ENCODE results near the gene SP3. TPM values are rescaled to one million over a fixed set of nuclear protein-coding genes. Genes with fewer than 3 reads are reported as not detected.

SP3 gene
- total and polyA plus RNA-seq, 4 donors: 45.9 to 153 (median 94.6) TPM

GRCh38 chr2:173940208-173941020 lies 24.8 kb downstream of the SP3 start:
- 90% methylated on average over 5 of the region's 5 CpGs for WGBS (ENCODE audit: insufficient coverage)
- Histone ChIP-seq H3K4me3 (ENCODE audit: low read depth, low read length) (no peak overlapping the region), H3K36me3 (ENCODE audit: control insufficient read depth, insufficient read depth, low read length) (no peaks in the 10 kb centered on the region), H3K4me1 (ENCODE audit: control insufficient read depth, insufficient read depth, low read length) (peaks cover 3% of the 10 kb centered on the region), H3K27ac (ENCODE audit: low read depth, low read length) (no peak overlapping the region), H3K9me3 (ENCODE audit: control insufficient read depth, insufficient read depth, low read length) (no peaks in the 10 kb centered on the region), H3K27me3 (ENCODE audit: control insufficient read depth, insufficient read depth, low read length) (no peaks in the 10 kb centered on the region)
- DNase-seq (ENCODE audit: low read depth in 4 of 6, low spot score in 6 of 6): no peak

- WGBS (ENCODE audit: insufficient coverage): no CpG with 5 or more reads among the region's 2 CpGs
- Histone ChIP-seq H3K9me3 (ENCODE audit: control insufficient read depth, insufficient read depth, low read length) (no peaks in the 10 kb centered on the region), H3K36me3 (ENCODE audit: control insufficient read depth, insufficient read depth, low read length) (no peaks in the 10 kb centered on the region), H3K4me1 (ENCODE audit: control insufficient read depth, insufficient read depth, low read length) (peaks cover 3% of the 10 kb centered on the region), H3K4me3 (ENCODE audit: low read depth, low read length) (no peak overlapping the region), H3K27ac (ENCODE audit: low read depth, low read length) (no peak overlapping the region), H3K27me3 (ENCODE audit: control insufficient read depth, insufficient read depth, low read length) (no peaks in the 10 kb centered on the region)
- no peak for DNase-seq (ENCODE audit: low read depth in 4 of 6, low spot score in 6 of 6)
Observed at GRCh38 chr2:173938700-173939384, 26.3 kb downstream of the SP3 start.

GRCh38 chr2:173935305-173935704 lies 29.9 kb downstream of the SP3 start:
- WGBS (ENCODE audit: insufficient coverage): 67% methylated on average over 1 of the region's 1 CpG
- peaks cover 7% of the 10 kb centered on the region for H3K36me3 ChIP-seq (ENCODE audit: control insufficient read depth, insufficient read depth, low read length)
- no peak overlapping the region for H3K4me3 ChIP-seq (ENCODE audit: low read depth, low read length)
- no peaks in the 10 kb centered on the region for H3K27me3 ChIP-seq (ENCODE audit: control insufficient read depth, insufficient read depth, low read length)
- no peak overlapping the region for H3K27ac ChIP-seq (ENCODE audit: low read depth, low read length)
- no peak for DNase-seq (ENCODE audit: low read depth in 4 of 6, low spot score in 6 of 6)
- no peaks in the 10 kb centered on the region for H3K9me3 ChIP-seq (ENCODE audit: control insufficient read depth, insufficient read depth, low read length)
- H3K4me1 ChIP-seq (ENCODE audit: control insufficient read depth, insufficient read depth, low read length): peaks cover 3% of the 10 kb centered on the region

GRCh38 chr2:173934895-173935294 lies 30.3 kb downstream of the SP3 start:
- 88% methylated on average over 3 of the region's 5 CpGs for WGBS (ENCODE audit: insufficient coverage)
- H3K27ac ChIP-seq (ENCODE audit: low read depth, low read length): no peak overlapping the region
- H3K4me1 ChIP-seq (ENCODE audit: control insufficient read depth, insufficient read depth, low read length): peaks cover 3% of the 10 kb centered on the region
- H3K27me3 ChIP-seq (ENCODE audit: control insufficient read depth, insufficient read depth, low read length): no peaks in the 10 kb centered on the region
- H3K4me3 ChIP-seq (ENCODE audit: low read depth, low read length): no peak overlapping the region
- DNase-seq (ENCODE audit: low read depth in 4 of 6, low spot score in 6 of 6): no peak
- peaks cover 7% of the 10 kb centered on the region for H3K36me3 ChIP-seq (ENCODE audit: control insufficient read depth, insufficient read depth, low read length)
- H3K9me3 ChIP-seq (ENCODE audit: control insufficient read depth, insufficient read depth, low read length): no peaks in the 10 kb centered on the region

- H3K36me3 ChIP-seq (ENCODE audit: control insufficient read depth, insufficient read depth, low read length): peaks cover 7% of the 10 kb centered on the region
- WGBS (ENCODE audit: insufficient coverage): no CpG with 5 or more reads among the region's 2 CpGs
- H3K9me3 ChIP-seq (ENCODE audit: control insufficient read depth, insufficient read depth, low read length): no peaks in the 10 kb centered on the region
- peaks cover 3% of the 10 kb centered on the region for H3K4me1 ChIP-seq (ENCODE audit: control insufficient read depth, insufficient read depth, low read length)
- H3K4me3 ChIP-seq (ENCODE audit: low read depth, low read length): no peak overlapping the region
- H3K27me3 ChIP-seq (ENCODE audit: control insufficient read depth, insufficient read depth, low read length): no peaks in the 10 kb centered on the region
- no peak for DNase-seq (ENCODE audit: low read depth in 4 of 6, low spot score in 6 of 6)
- H3K27ac ChIP-seq (ENCODE audit: low read depth, low read length): no peak overlapping the region
Observed at GRCh38 chr2:173931751-173932150, 33.4 kb downstream of the SP3 start.

GRCh38 chr2:173929441-173929840 lies 35.7 kb downstream of the SP3 start:
- H3K27ac ChIP-seq (ENCODE audit: low read depth, low read length): no peak overlapping the region
- H3K27me3 ChIP-seq (ENCODE audit: control insufficient read depth, insufficient read depth, low read length): no peaks in the 10 kb centered on the region
- peaks cover 7% of the 10 kb centered on the region for H3K36me3 ChIP-seq (ENCODE audit: control insufficient read depth, insufficient read depth, low read length)
- no CpG with 5 or more reads among the region's 1 CpG for WGBS (ENCODE audit: insufficient coverage)
- no peak for DNase-seq (ENCODE audit: low read depth in 4 of 6, low spot score in 6 of 6)
- no peak overlapping the region for H3K4me3 ChIP-seq (ENCODE audit: low read depth, low read length)
- H3K4me1 ChIP-seq (ENCODE audit: control insufficient read depth, insufficient read depth, low read length): no peaks in the 10 kb centered on the region
- no peaks in the 10 kb centered on the region for H3K9me3 ChIP-seq (ENCODE audit: control insufficient read depth, insufficient read depth, low read length)

GRCh38 chr2:173926875-173927274 lies 38.3 kb downstream of the SP3 start:
- Histone ChIP-seq H3K4me3 (ENCODE audit: low read depth, low read length) (no peak overlapping the region), H3K9me3 (ENCODE audit: control insufficient read depth, insufficient read depth, low read length) (no peaks in the 10 kb centered on the region), H3K4me1 (ENCODE audit: control insufficient read depth, insufficient read depth, low read length) (no peaks in the 10 kb centered on the region), H3K27ac (ENCODE audit: low read depth, low read length) (no peak overlapping the region), H3K27me3 (ENCODE audit: control insufficient read depth, insufficient read depth, low read length) (no peaks in the 10 kb centered on the region), H3K36me3 (ENCODE audit: control insufficient read depth, insufficient read depth, low read length) (no peaks in the 10 kb centered on the region)
- no peak for DNase-seq (ENCODE audit: low read depth in 4 of 6, low spot score in 6 of 6)

- H3K27ac ChIP-seq (ENCODE audit: low read depth, low read length): no peak overlapping the region
- H3K27me3 ChIP-seq (ENCODE audit: control insufficient read depth, insufficient read depth, low read length): no peaks in the 10 kb centered on the region
- H3K9me3 ChIP-seq (ENCODE audit: control insufficient read depth, insufficient read depth, low read length): no peaks in the 10 kb centered on the region
- H3K4me1 ChIP-seq (ENCODE audit: control insufficient read depth, insufficient read depth, low read length): no peaks in the 10 kb centered on the region
- no peak overlapping the region for H3K4me3 ChIP-seq (ENCODE audit: low read depth, low read length)
- DNase-seq (ENCODE audit: low read depth in 4 of 6, low spot score in 6 of 6): no peak
- WGBS (ENCODE audit: insufficient coverage): no CpG with 5 or more reads among the region's 2 CpGs
- no peaks in the 10 kb centered on the region for H3K36me3 ChIP-seq (ENCODE audit: control insufficient read depth, insufficient read depth, low read length)
Observed at GRCh38 chr2:173924285-173924684, 40.9 kb downstream of the SP3 start.

GRCh38 chr2:173922760-173923159 lies 42.4 kb downstream of the SP3 start:
- DNase-seq (ENCODE audit: low read depth in 4 of 6, low spot score in 6 of 6): no peak
- Histone ChIP-seq H3K27ac (ENCODE audit: low read depth, low read length) (no peak overlapping the region), H3K9me3 (ENCODE audit: control insufficient read depth, insufficient read depth, low read length) (no peaks in the 10 kb centered on the region), H3K4me3 (ENCODE audit: low read depth, low read length) (no peak overlapping the region), H3K4me1 (ENCODE audit: control insufficient read depth, insufficient read depth, low read length) (no peaks in the 10 kb centered on the region), H3K27me3 (ENCODE audit: control insufficient read depth, insufficient read depth, low read length) (no peaks in the 10 kb centered on the region), H3K36me3 (ENCODE audit: control insufficient read depth, insufficient read depth, low read length) (no peaks in the 10 kb centered on the region)

GRCh38 chr2:173922068-173922467 lies 43.1 kb downstream of the SP3 start:
- no peaks in the 10 kb centered on the region for H3K9me3 ChIP-seq (ENCODE audit: control insufficient read depth, insufficient read depth, low read length)
- no peaks in the 10 kb centered on the region for H3K36me3 ChIP-seq (ENCODE audit: control insufficient read depth, insufficient read depth, low read length)
- no peak overlapping the region for H3K27ac ChIP-seq (ENCODE audit: low read depth, low read length)
- no peak overlapping the region for H3K4me3 ChIP-seq (ENCODE audit: low read depth, low read length)
- no peaks in the 10 kb centered on the region for H3K4me1 ChIP-seq (ENCODE audit: control insufficient read depth, insufficient read depth, low read length)
- no peak for DNase-seq (ENCODE audit: low read depth in 4 of 6, low spot score in 6 of 6)
- H3K27me3 ChIP-seq (ENCODE audit: control insufficient read depth, insufficient read depth, low read length): no peaks in the 10 kb centered on the region

Data from spinal cord (tissue), 10 donors.